Measurements from ENCODE around the gene ZNF648.

GRCh38 chr1:182032251-182032650, 29.3 kb downstream of the ZNF648 start:
- TF ChIP-seq POLR2A (IDR thresholded peaks at IDR 0.05) (no peak), CTCF (IDR thresholded peaks at IDR 0.05) (no peak)

Data from transverse colon (tissue), 3 donors.